ENCODE measurements around the gene TBC1D2B. TPM values are rescaled to one million over a fixed set of nuclear protein-coding genes. Genes with fewer than 3 reads are reported as not detected.

Gene TBC1D2B
- total and polyA plus RNA-seq, 2 donors (not counting 3 experiments of a cell fraction or from before 2014, with no cell fraction given), result 30.8 to 46.1 TPM

- BruUV-seq (replicated peaks), result no TSS peak
- TF ChIP-seq EZH2 (IDR thresholded peaks at IDR 0.05; ENCODE audit: borderline replicate concordance, low read depth, low read length, severe bottlenecking), result no peak
- TF ChIP-seq MYC (IDR thresholded peaks at IDR 0.05; ENCODE audit: low read depth, low read length), result no peak
- no peak for TF ChIP-seq MAX (IDR thresholded peaks at IDR 0.05; ENCODE audit: insufficient read depth, insufficient read length)
- no peak for TF ChIP-seq GATA2 (IDR thresholded peaks at IDR 0.05; ENCODE audit: insufficient read depth, insufficient read length, low read depth, low read length)
- no peak for TF ChIP-seq POLR2AphosphoS5 (IDR thresholded peaks at IDR 0.05; ENCODE audit: insufficient read depth, low read depth, low read length)
- TF ChIP-seq CTCF (IDR thresholded peaks at IDR 0.05; ENCODE audit: extremely low read depth in 1 of 2, insufficient read depth in 1 of 2, low read depth in 1 of 2, low read length in 2 of 2), result no peak
- no peak for TF ChIP-seq JUN (IDR thresholded peaks at IDR 0.05; ENCODE audit: borderline replicate concordance, insufficient read depth, insufficient read length, low read depth)
- no peak for TF ChIP-seq POLR2A (IDR thresholded peaks at IDR 0.05; ENCODE audit: low read depth, low read length)
- TF ChIP-seq FOS (IDR thresholded peaks at IDR 0.05; ENCODE audit: borderline replicate concordance, insufficient read depth, low read length), result no peak
- no peaks in the 10 kb centered on the region for H4K20me1 ChIP-seq (replicated peaks; ENCODE audit: control insufficient read depth, extremely low read depth, insufficient read depth, low read length)
- H3K79me2 ChIP-seq (ENCODE audit: control insufficient read depth, insufficient read depth, low read length), result no peaks in the 10 kb centered on the region
- no peak overlapping the region for H3K9ac ChIP-seq (replicated peaks; ENCODE audit: extremely low read depth, insufficient read depth, low read length)
- H3K27ac ChIP-seq (ENCODE audit: insufficient read depth, low read depth, low read length), result no peak overlapping the region
- H2AFZ ChIP-seq (ENCODE audit: low read depth, low read length), result no peak overlapping the region
- dilution Hi-C loops (cut with MboI; ENCODE audit: extremely low pct_ligation_motif_present, low sequenced_read_pairs) (no loop called here), intact Hi-C loops (cut with micrococcal nuclease) (no loop called here)
- FAIRE-seq (no peak), DNase-seq (ENCODE audit: low read depth, low spot score) (no peak)
- no peak overlapping the region for H3K4me2 ChIP-seq (ENCODE audit: insufficient read depth, low read length)
- H3K9me1 ChIP-seq (replicated peaks; ENCODE audit: control insufficient read depth, extremely low read depth, insufficient read depth, low read length), result no peaks in the 10 kb centered on the region
- CTCF ChIA-PET, result interaction anchor here (1.2 to 1.6 kb wide), 2 partner anchors 20 to 122 kb away, joined by 3 to 8 read pairs; no protein-coding TSS in a partner anchor
- no peaks in the 10 kb centered on the region for H3K36me3 ChIP-seq (ENCODE audit: control insufficient read depth in 2 of 2, extremely low read depth in 1 of 2, insufficient read depth in 2 of 2, low read length in 2 of 2)
- peaks cover 0 to 3% of the 10 kb centered on the region in 2 experiments for H3K27me3 ChIP-seq (ENCODE audit: control insufficient read depth in 2 of 2, insufficient read depth in 2 of 2, low read length in 2 of 2)
- H3K4me1 ChIP-seq (ENCODE audit: control insufficient read depth, extremely low read depth, insufficient read depth, low read length), result no peaks in the 10 kb centered on the region
- H3K9me3 ChIP-seq (replicated peaks; ENCODE audit: control insufficient read depth, insufficient read depth, low read length), result no peaks in the 10 kb centered on the region
- POLR2A ChIA-PET, result no interaction called here
- no peak overlapping the region for H3K4me3 ChIP-seq (replicated peaks in 1 of 3; ENCODE audit: insufficient read depth in 1 of 3, low read depth in 1 of 3, low read length in 3 of 3)
Measured at GRCh38 chr15:78087951-78088772, 10.7 kb upstream of the TBC1D2B start.

Measured in endothelial cell of umbilical vein (primary cell).